Uterus (tissue), 4 donors: ENCODE data around the gene SMIM32. TPM values are rescaled to one million over a fixed set of nuclear protein-coding genes. Genes with fewer than 3 reads are reported as not detected.

ENCODE experiments used
- DNase-seq, 2 donors: peaks; one replicate each; pipeline ENCODE4 v3.0.0-alpha.2; 2019 to 2020
- H3K27ac ChIP-seq, 2 donors: fragments of 200-600 bp; sonication (generic); 1 replicate in 1 of 2; 2 replicates in 1 of 2; pipeline ENCODE4 v1.5.1; 2016 to 2018
- H3K27me3 ChIP-seq, 2 donors: fragments of 200-600 bp; sonication (generic); one replicate each; pipeline ENCODE4 v1.5.1; 2018 to 2019; ENCODE audit warnings: control low read depth in 1 of 2
- H3K36me3 ChIP-seq, 2 donors: fragments of 200-600 bp; sonication (generic); one replicate each; pipeline ENCODE4 v1.5.1; 2019; ENCODE audit warnings: control low read depth in 1 of 2
- H3K4me1 ChIP-seq, 2 donors: fragments of 200-600 bp; sonication (generic); one replicate each; pipeline ENCODE4 v1.5.1; 2018 to 2019; ENCODE audit warnings: control low read depth in 1 of 2
- H3K4me3 ChIP-seq, 2 donors: fragments of 200-600 bp; sonication (generic); 1 replicate in 1 of 2; 2 replicates in 1 of 2; pipeline ENCODE4 v1.5.1; 2018 to 2019; ENCODE audit warnings: mild to moderate bottlenecking in 1 of 2
- H3K9me3 ChIP-seq, 2 donors: fragments of 200-600 bp; sonication (generic); one replicate each; pipeline ENCODE4 v1.5.1; 2019; ENCODE audit warnings: control low read depth in 1 of 2
- POLR2A ChIP-seq, 2 donors: fragments of 450-650 bp; IDR thresholded peaks; one replicate each; pipeline ENCODE4 v1.6.1; 2016; ENCODE audit warnings: antibody characterized with exemption in 2 of 2, mild to moderate bottlenecking in 1 of 2, moderate library complexity in 1 of 2
- intact Hi-C: fragments of 100-400 bp; cut with DNase I; formaldehyde crosslinking; loops from one replicate; pipeline ENCODE4 v1.15.1; 2023; ENCODE audit warnings: low total_unique reads
- total RNA-seq, 4 donors: library from RNA; depleted of rRNA in 3 of 4; stranded (reverse); fragments of >200 nt in 3 of 4; gene quantifications; one replicate each; pipeline versions ENCODE4 v1.1.0 to v1.2.4, GENCODE V29; 2014 to 2023
- TF ChIP-seq, protein P1 (sequence below), 4 experiments: fragments of 200-600 bp in 2 of 4; fragments of 450-650 bp in 2 of 4; sonication (generic) in 2 of 4; IDR thresholded peaks; one replicate each; pipeline ENCODE4 v1.5.1; 2016 to 2019; ENCODE audit warnings: antibody characterized with exemption in 4 of 4, mild to moderate bottlenecking in 2 of 4, moderate library complexity in 1 of 4
- donor health status: DM: yes; HTN: yes; CAD: no.

SMIM32 gene
- total RNA-seq, 4 donors from 2014 or later: 3.0 TPM; not detected in 3

DNA sequence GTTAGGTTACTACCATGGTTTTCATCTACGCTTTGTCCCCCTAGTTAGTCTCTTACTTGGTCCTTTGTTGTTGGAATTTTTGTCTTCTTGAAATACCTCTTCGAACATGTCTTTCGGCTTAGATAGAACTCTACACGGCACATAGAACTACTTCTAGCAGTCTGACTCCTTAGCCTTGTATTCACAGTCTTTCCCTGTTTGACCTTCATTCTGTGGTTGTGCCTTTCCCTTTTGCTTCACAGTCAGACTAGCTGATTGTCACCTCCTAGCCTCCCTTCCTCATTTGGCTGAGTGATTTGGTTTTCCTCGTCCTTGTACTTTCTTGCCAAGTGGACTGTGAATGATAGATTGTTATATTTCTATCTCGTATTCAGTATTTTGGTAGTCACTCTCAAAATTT lies 49.6 kb downstream of the SMIM32 start:
- H3K9me3 ChIP-seq: no peaks in the 10 kb centered on the region
- intact Hi-C loops: no loop called here
- no peaks in the 10 kb centered on the region for H3K36me3 ChIP-seq
- no peak for DNase-seq
- H3K4me3 ChIP-seq: no peak overlapping the region
- H3K27me3 ChIP-seq: no peaks in the 10 kb centered on the region
- peaks cover 4 to 21% of the 10 kb centered on the region in 2 donors for H3K4me1 ChIP-seq
- H3K27ac ChIP-seq: no peak overlapping the region
- TF ChIP-seq, protein P1, sequence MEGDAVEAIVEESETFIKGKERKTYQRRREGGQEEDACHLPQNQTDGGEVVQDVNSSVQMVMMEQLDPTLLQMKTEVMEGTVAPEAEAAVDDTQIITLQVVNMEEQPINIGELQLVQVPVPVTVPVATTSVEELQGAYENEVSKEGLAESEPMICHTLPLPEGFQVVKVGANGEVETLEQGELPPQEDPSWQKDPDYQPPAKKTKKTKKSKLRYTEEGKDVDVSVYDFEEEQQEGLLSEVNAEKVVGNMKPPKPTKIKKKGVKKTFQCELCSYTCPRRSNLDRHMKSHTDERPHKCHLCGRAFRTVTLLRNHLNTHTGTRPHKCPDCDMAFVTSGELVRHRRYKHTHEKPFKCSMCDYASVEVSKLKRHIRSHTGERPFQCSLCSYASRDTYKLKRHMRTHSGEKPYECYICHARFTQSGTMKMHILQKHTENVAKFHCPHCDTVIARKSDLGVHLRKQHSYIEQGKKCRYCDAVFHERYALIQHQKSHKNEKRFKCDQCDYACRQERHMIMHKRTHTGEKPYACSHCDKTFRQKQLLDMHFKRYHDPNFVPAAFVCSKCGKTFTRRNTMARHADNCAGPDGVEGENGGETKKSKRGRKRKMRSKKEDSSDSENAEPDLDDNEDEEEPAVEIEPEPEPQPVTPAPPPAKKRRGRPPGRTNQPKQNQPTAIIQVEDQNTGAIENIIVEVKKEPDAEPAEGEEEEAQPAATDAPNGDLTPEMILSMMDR (IDR thresholded peaks at IDR 0.05): no peak
- TF ChIP-seq POLR2A (IDR thresholded peaks at IDR 0.05): no peak

DNA sequence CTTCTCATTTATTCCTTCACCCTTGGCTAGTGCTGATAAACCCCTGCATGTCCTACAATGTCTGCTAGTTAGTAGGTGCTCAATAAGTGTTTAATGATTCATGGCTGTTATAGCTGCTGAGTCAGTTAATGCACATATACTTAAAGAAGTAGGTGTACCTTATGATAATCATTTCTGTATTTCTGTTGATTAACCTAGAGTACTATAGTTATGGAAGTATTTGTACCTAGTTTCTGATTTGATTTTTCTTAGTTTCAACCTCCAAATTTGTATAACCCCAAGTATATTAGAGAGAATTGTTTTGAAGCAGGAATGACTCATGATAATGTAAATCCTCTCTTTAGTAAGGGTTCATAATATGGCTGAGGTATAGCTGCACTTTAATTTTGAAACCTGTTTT lies 51.4 kb downstream of the SMIM32 start:
- Histone ChIP-seq H3K4me3 (no peak overlapping the region), H3K27ac (no peak overlapping the region), H3K4me1 (peaks cover 4 to 21% of the 10 kb centered on the region in 2 donors), H3K9me3 (no peaks in the 10 kb centered on the region), H3K36me3 (no peaks in the 10 kb centered on the region), H3K27me3 (no peaks in the 10 kb centered on the region)
- intact Hi-C loops: no loop called here
- DNase-seq: no peak
- TF ChIP-seq, protein P1 (IDR thresholded peaks at IDR 0.05): no peak
- TF ChIP-seq POLR2A (IDR thresholded peaks at IDR 0.05): no peak

Other genes starting within 250 kb of the SMIM32 start
- not detected for gene LECT2, start 238.2 kb downstream of the SMIM32 start, total RNA-seq
- gene TGFBI, start 164.2 kb downstream of the SMIM32 start, total RNA-seq: 100 to 1,000 TPM in 1 of 4 donors, 10 to 100 TPM in 3; 27.9 to 293 (median 38.7) TPM
- 100 to 1,000 TPM in 2 of 4 donors, 10 to 100 TPM in 2; 33.0 to 193 (median 102) TPM for gene SMAD5, start 60.3 kb downstream of the SMIM32 start, total RNA-seq
- 1 to 10 TPM in 1 of 4 donors, not detected in 3; 1.2 TPM for gene TRPC7, start 172.4 kb upstream of the SMIM32 start, total RNA-seq